ENCODE measurements around the gene THRB. TPM values are rescaled to one million over a fixed set of nuclear protein-coding genes. Genes with fewer than 3 reads are reported as not detected.

THRB gene
- total and polyA plus RNA-seq, 7 experiments from 2014 or later = 0.05 to 1.0 (median 0.16) TPM; not detected in 4

DNA sequence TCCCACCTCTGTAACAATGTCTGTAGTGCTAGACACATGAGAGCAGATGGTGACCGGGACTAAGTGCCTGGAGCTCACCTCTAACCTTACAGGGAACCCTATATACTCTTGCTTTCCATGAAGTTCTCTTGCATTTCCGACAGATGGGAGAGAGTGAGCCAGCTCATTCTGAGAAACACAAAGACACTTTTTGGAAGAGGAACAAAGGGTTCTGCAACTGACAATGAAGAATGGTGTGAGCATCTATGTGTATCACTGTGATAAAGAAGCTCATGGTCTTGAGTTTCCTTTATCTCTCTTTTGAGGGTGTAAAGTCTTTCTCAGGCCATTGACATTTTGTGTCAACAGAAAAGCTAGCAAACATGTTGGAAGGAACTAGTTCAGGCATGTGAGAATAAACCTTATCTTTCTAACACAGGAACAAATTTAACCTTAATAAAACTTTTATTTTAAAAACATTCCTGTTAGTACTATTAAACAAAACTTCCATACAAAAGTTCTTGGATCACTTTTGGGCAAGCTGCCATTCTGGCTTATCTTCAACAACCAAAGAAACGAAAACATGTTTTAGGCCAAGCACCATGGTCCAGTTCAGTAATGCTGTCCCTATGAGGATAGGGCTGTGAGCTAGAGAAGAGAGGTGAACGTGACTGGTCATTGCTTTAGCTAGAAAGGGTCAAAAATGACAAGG is 142.7 kb downstream of the THRB start:
- no peaks in the 10 kb centered on the region for H3K36me3 Mint-ChIP-seq
- no peaks in the 10 kb centered on the region for H3K4me1 Mint-ChIP-seq
- H3K4me3 ChIP-seq (ENCODE audit: low read length) = no peak overlapping the region
- no peaks in the 10 kb centered on the region for H3K27me3 ChIP-seq (ENCODE audit: control insufficient read depth in 2 of 2, insufficient read depth in 2 of 2, low read length in 2 of 2)
- peaks cover 0 to 10% (median 0%) of the 10 kb centered on the region in 11 donors for H3K9me3 Mint-ChIP-seq
- no peaks in the 10 kb centered on the region for H3K4me1 ChIP-seq (ENCODE audit: control insufficient read depth in 2 of 2, insufficient read depth in 2 of 2, low read length in 2 of 2)
- ChIA-PET CTCF (no interaction called here), POLR2A (no interaction called here)
- intact Hi-C loops (cut with micrococcal nuclease) = no loop called here
- no peaks in the 10 kb centered on the region for H3K36me3 ChIP-seq (ENCODE audit: control insufficient read depth in 2 of 3, insufficient read depth in 3 of 3, low read length in 3 of 3)
- H3K9me3 ChIP-seq (ENCODE audit: control insufficient read depth in 2 of 3, low read length in 3 of 3) = no peaks in the 10 kb centered on the region
- H3K4me3 Mint-ChIP-seq = no peak overlapping the region
- H3K27ac ChIP-seq (ENCODE audit: low read depth, low read length) = no peak overlapping the region
- H3K27me3 Mint-ChIP-seq = no peaks in the 10 kb centered on the region
- H3K27ac Mint-ChIP-seq = no peak overlapping the region
- DNase-seq (no peak), ATAC-seq (no peak)

DNA sequence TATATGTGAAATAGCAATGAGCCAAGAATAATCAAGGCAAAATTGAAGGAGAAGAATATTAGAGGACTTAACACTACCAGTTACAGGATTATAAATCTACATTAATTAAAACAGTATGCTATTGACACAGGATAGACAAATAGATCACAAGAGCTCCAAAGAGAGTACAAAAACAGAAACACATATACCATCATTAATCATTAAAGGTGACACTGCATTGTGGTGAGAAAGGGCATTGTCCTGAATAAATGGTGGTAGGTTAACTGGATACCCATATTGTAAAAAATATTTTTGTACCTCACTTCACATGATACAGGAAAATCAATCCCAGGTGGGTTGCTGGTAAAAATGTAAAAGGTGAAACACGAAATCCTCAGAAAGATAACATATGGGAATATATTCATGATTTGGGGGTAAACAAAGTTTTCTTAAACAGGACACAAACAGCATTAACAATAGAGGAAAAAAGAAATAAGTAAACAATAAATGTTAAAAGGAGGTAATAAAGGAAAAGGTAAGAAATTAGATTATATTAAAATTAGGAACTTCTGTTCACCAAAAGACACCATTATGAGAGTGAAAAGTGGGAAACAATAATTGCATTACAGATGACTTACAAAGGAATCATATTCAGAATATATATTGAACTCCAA is 145.2 kb downstream of the THRB start:
- no peaks in the 10 kb centered on the region for H3K4me1 Mint-ChIP-seq
- ATAC-seq (no peak), DNase-seq (no peak)
- Histone ChIP-seq H3K27me3 (ENCODE audit: control insufficient read depth in 2 of 2, insufficient read depth in 2 of 2, low read length in 2 of 2) (no peaks in the 10 kb centered on the region), H3K9me3 (ENCODE audit: control insufficient read depth in 2 of 3, low read length in 3 of 3) (no peaks in the 10 kb centered on the region), H3K4me3 (ENCODE audit: low read length) (no peak overlapping the region), H3K36me3 (ENCODE audit: control insufficient read depth in 2 of 3, insufficient read depth in 3 of 3, low read length in 3 of 3) (no peaks in the 10 kb centered on the region), H3K27ac (ENCODE audit: low read depth, low read length) (no peak overlapping the region), H3K4me1 (ENCODE audit: control insufficient read depth in 2 of 2, insufficient read depth in 2 of 2, low read length in 2 of 2) (no peaks in the 10 kb centered on the region)
- H3K4me3 Mint-ChIP-seq = no peak overlapping the region
- intact Hi-C loops (cut with micrococcal nuclease) = no loop called here
- H3K9me3 Mint-ChIP-seq = peaks cover 0 to 2% (median 0%) of the 10 kb centered on the region in 11 donors
- H3K27ac Mint-ChIP-seq = no peak overlapping the region
- POLR2A ChIA-PET = no interaction called here
- CTCF ChIA-PET = no interaction called here
- peaks cover 0 to 5% (median 0%) of the 10 kb centered on the region in 5 donors for H3K27me3 Mint-ChIP-seq
- no peaks in the 10 kb centered on the region for H3K36me3 Mint-ChIP-seq

DNA sequence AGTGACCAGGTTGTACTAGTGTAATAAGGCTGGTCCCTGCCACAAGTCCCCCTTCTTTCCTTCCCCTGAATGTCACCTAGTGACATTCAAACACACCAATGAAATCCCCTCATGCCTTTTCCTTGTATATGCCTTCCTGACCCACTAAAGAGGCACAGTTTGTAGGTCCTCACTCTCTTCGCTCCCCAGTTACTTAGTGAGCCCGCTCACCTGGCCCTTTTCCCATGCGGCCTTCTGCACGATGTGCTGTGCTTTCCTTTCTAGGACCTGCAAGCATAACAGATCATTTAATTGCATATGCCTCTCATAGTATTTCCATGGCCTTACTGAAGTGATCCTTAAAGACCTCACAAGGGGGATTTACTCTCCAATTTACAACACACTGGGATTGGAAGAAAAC is 146.3 kb downstream of the THRB start:
- Histone ChIP-seq H3K4me3 (ENCODE audit: low read length) (no peak overlapping the region), H3K9me3 (ENCODE audit: control insufficient read depth in 2 of 3, low read length in 3 of 3) (no peaks in the 10 kb centered on the region), H3K4me1 (ENCODE audit: control insufficient read depth in 2 of 2, insufficient read depth in 2 of 2, low read length in 2 of 2) (no peaks in the 10 kb centered on the region), H3K27ac (ENCODE audit: low read depth, low read length) (no peak overlapping the region), H3K27me3 (ENCODE audit: control insufficient read depth in 2 of 2, insufficient read depth in 2 of 2, low read length in 2 of 2) (no peaks in the 10 kb centered on the region), H3K36me3 (ENCODE audit: control insufficient read depth in 2 of 3, insufficient read depth in 3 of 3, low read length in 3 of 3) (no peaks in the 10 kb centered on the region)
- H3K4me1 Mint-ChIP-seq = no peaks in the 10 kb centered on the region
- intact Hi-C loops (cut with micrococcal nuclease) = no loop called here
- H3K4me3 Mint-ChIP-seq = no peak overlapping the region
- ATAC-seq = no peak
- no peaks in the 10 kb centered on the region for H3K36me3 Mint-ChIP-seq
- no peak for DNase-seq
- no peak overlapping the region for H3K27ac Mint-ChIP-seq
- CTCF ChIA-PET = no interaction called here
- POLR2A ChIA-PET = no interaction called here
- H3K9me3 Mint-ChIP-seq = no peaks in the 10 kb centered on the region
- peaks cover 0 to 5% (median 0%) of the 10 kb centered on the region in 5 donors for H3K27me3 Mint-ChIP-seq

DNA sequence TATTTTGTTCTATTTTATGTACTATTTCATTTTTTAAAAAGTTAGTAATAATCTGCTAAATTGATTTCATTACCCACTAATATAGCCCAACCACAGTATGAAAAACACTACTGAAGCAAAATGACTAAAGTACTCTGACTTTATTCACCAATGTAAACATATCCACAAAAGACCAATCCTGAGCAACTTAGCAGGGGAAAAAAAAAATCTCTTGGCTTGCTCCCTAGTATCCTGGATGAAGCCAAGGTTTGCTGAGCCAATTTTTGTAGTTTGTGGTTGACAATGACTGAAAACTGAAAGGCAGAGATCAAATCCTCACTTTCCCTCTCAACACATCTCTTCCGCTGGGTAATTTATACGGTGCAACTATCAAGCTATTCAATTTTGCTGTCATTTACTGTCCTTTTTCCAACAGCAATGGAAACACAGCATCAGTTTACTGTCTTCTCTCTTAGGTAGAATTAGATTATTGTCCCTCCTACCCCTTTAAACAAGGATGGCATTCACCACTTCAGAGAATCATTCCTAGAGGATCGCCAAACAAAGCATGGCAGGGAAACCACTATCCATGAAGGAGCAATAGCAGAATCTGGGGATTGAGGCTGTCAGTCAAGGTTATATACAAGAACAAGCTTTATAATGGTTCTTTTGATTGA is 149.7 kb downstream of the THRB start:
- CTCF ChIA-PET = no interaction called here
- H3K4me1 Mint-ChIP-seq = no peaks in the 10 kb centered on the region
- ATAC-seq (no peak), DNase-seq (no peak)
- no peak overlapping the region for H3K4me3 Mint-ChIP-seq
- H3K27ac Mint-ChIP-seq = no peak overlapping the region
- intact Hi-C loops (cut with micrococcal nuclease) = no loop called here
- POLR2A ChIA-PET = no interaction called here
- no peaks in the 10 kb centered on the region for H3K9me3 ChIP-seq (ENCODE audit: control insufficient read depth in 2 of 3, low read length in 3 of 3)
- H3K36me3 ChIP-seq (ENCODE audit: control insufficient read depth in 2 of 3, insufficient read depth in 3 of 3, low read length in 3 of 3) = no peaks in the 10 kb centered on the region
- H3K27me3 ChIP-seq (ENCODE audit: control insufficient read depth in 2 of 2, insufficient read depth in 2 of 2, low read length in 2 of 2) = no peaks in the 10 kb centered on the region
- H3K27me3 Mint-ChIP-seq = peaks cover 0 to 13% (median 0%) of the 10 kb centered on the region in 5 donors
- peaks cover 0 to 1% (median 0%) of the 10 kb centered on the region in 11 donors for H3K9me3 Mint-ChIP-seq
- no peaks in the 10 kb centered on the region for H3K4me1 ChIP-seq (ENCODE audit: control insufficient read depth in 2 of 2, insufficient read depth in 2 of 2, low read length in 2 of 2)
- H3K4me3 ChIP-seq (ENCODE audit: low read length) = no peak overlapping the region
- no peak overlapping the region for H3K27ac ChIP-seq (ENCODE audit: low read depth, low read length)
- no peaks in the 10 kb centered on the region for H3K36me3 Mint-ChIP-seq

DNA sequence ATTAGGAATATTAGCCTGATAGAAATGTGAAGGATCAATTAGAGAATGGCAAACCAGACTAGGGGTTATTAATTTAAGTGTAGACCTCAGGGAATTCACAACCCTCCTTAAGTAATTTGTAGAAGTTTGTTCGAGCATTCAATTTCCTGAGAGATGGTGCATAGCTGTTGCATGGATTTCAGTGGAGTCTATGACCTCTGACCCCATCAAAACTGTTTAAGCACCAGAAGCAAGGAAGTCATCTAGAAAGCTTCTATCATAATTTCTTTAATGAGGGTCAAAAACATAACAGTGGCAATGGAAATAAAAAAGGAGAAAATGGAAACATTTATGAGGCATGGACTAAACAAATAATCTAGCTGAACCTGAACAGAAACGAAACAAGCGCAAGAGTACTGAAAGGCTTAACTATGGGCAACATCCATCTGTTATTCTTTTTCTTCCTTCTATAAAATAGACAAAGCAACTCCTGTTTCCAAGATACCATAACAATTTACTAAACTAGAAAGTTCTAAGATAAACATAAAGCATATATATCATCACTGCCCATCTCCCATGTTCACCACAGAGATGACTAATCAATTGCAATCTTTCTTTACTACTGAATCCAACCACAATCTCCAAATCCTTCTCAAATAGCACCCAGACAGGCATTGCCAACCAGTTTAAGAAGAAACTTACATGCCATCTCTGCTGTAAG is 151.4 kb downstream of the THRB start:
- H3K27ac Mint-ChIP-seq = no peak overlapping the region
- POLR2A ChIA-PET = no interaction called here
- ATAC-seq = no peak
- Histone ChIP-seq H3K36me3 (ENCODE audit: control insufficient read depth in 2 of 3, insufficient read depth in 3 of 3, low read length in 3 of 3) (no peaks in the 10 kb centered on the region), H3K4me3 (ENCODE audit: low read length) (no peak overlapping the region), H3K27me3 (ENCODE audit: control insufficient read depth in 2 of 2, insufficient read depth in 2 of 2, low read length in 2 of 2) (no peaks in the 10 kb centered on the region), H3K4me1 (ENCODE audit: control insufficient read depth in 2 of 2, insufficient read depth in 2 of 2, low read length in 2 of 2) (no peaks in the 10 kb centered on the region), H3K9me3 (ENCODE audit: control insufficient read depth in 2 of 3, low read length in 3 of 3) (no peaks in the 10 kb centered on the region), H3K27ac (ENCODE audit: low read depth, low read length) (no peak overlapping the region)
- H3K9me3 Mint-ChIP-seq = peaks cover 0 to 1% (median 0%) of the 10 kb centered on the region in 11 donors
- H3K4me1 Mint-ChIP-seq = no peaks in the 10 kb centered on the region
- CTCF ChIA-PET = no interaction called here
- DNase-seq = no peak
- peaks cover 0 to 13% (median 0%) of the 10 kb centered on the region in 5 donors for H3K27me3 Mint-ChIP-seq
- intact Hi-C loops (cut with micrococcal nuclease) = no loop called here
- H3K36me3 Mint-ChIP-seq = no peaks in the 10 kb centered on the region
- H3K4me3 Mint-ChIP-seq = no peak overlapping the region

DNA sequence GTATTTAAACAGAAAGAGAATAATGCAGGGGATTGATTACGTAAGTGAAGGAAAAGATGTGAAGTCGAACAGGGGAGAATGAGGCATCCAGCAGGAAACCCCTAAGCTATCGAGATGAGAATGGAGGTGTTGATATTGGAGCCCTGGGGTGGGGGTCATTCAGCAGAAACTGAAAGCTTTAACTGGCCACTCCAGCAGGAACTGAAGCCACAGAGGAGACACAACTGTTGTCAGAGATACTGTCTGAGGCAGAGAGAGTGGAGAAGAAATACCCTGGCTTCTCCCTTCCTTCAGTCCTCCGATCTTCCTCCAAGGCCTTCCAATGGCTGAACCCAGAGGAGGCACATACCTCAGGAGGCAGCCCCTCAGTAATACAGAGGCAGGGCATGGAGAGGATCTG is 152.4 kb downstream of the THRB start:
- Histone ChIP-seq H3K4me3 (ENCODE audit: low read length) (no peak overlapping the region), H3K9me3 (ENCODE audit: control insufficient read depth in 2 of 3, low read length in 3 of 3) (no peaks in the 10 kb centered on the region), H3K27ac (ENCODE audit: low read depth, low read length) (no peak overlapping the region), H3K27me3 (ENCODE audit: control insufficient read depth in 2 of 2, insufficient read depth in 2 of 2, low read length in 2 of 2) (no peaks in the 10 kb centered on the region), H3K36me3 (ENCODE audit: control insufficient read depth in 2 of 3, insufficient read depth in 3 of 3, low read length in 3 of 3) (no peaks in the 10 kb centered on the region), H3K4me1 (ENCODE audit: control insufficient read depth in 2 of 2, insufficient read depth in 2 of 2, low read length in 2 of 2) (no peaks in the 10 kb centered on the region)
- ATAC-seq (no peak), DNase-seq (no peak)
- ChIA-PET CTCF (no interaction called here), POLR2A (no interaction called here)
- no peak overlapping the region for H3K27ac Mint-ChIP-seq
- H3K9me3 Mint-ChIP-seq = peaks cover 0 to 1% (median 0%) of the 10 kb centered on the region in 11 donors
- H3K36me3 Mint-ChIP-seq = no peaks in the 10 kb centered on the region
- H3K4me3 Mint-ChIP-seq = no peak overlapping the region
- H3K4me1 Mint-ChIP-seq = no peaks in the 10 kb centered on the region
- intact Hi-C loops (cut with micrococcal nuclease) = no loop called here
- H3K27me3 Mint-ChIP-seq = peaks cover 0 to 13% (median 0%) of the 10 kb centered on the region in 5 donors

Data from naive thymus-derived CD4-positive, alpha-beta T cell (primary cell).